NCI-H2227 (cell line): ENCODE data around the gene MAD2L1.

Experiments
- DNase-seq: peaks from one replicate; lab custom pipeline; 2025; ENCODE audit not compliant: unreplicated experiment; lab: John Stamatoyannopoulos, UW

The MAD2L1 gene

GRCh38 chr4:120059036-120059435 is 7.6 kb downstream of the MAD2L1 start:
- no peak for DNase-seq

DNA sequence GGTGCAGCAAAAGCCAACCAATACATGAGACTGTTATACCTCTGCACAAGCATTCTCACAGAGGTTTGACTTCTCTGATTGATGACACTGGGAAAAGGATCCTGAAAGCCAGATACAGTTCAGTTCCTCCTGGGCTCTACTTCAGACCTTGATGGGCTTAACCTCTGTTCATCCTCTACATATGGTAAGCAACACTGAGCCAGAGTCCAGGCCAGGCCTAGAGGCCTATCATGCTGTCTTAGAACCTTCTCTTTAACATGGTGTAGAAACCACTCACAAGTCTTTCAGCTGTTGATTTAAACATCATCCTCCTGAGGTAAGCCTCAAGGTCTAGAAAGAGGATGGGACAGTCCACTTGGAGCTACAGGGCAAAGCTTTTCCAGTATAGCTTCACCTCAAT is 9.2 kb downstream of the MAD2L1 start:
- DNase-seq, result no peak

- DNase-seq, result no peak
Observed at GRCh38 chr4:120056246-120056645, 10.4 kb downstream of the MAD2L1 start.

GRCh38 chr4:120055795-120056194 is 10.9 kb downstream of the MAD2L1 start:
- no peak for DNase-seq

DNA sequence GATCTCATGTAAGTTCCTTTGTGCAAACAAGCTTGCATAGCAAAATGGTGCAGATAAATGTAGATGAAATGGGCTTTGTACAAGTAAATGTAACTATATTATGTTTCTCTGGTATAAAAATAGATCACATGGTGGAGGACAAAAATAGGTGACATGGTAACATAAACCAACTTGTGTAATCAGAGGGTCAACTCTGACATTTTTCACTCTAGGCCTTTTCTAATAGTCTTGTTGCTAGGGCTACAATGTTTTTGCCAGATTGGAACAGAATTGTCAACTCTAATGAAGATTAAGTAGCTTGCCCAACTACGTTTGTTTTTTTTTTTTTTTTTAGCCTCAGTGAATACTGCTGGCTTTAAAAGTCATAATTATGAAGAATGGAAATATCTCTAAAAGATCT is 11.5 kb downstream of the MAD2L1 start:
- peak; percentile 10 for DNase-seq

- DNase-seq, result no peak
Observed at GRCh38 chr4:120053911-120054310, 12.7 kb downstream of the MAD2L1 start.

- peak; percentile 15 for DNase-seq
Observed at GRCh38 chr4:120052856-120053255, 13.8 kb downstream of the MAD2L1 start.

DNA sequence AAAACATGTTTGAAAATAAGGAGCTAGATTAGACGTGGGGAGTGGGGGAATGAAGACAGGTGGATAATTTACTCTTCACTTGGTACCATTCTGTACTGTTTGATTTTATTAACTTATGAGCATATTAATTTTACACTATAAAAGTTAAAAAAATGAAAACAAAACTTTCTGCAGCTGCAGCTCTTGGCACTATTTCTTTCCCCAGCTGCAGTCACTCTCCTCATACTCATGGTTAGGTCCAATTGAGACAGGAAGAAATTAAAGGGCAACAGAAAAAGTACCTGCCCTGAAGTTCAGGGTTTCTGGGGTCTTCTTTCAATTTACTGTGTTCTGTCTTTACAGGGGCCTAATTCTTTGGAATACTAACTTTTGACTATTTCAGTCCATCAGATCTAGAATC is 15.4 kb downstream of the MAD2L1 start:
- no peak for DNase-seq

- peak; percentile 78 for DNase-seq
Observed at GRCh38 chr4:120049732-120050494, 16.7 kb downstream of the MAD2L1 start.

DNA sequence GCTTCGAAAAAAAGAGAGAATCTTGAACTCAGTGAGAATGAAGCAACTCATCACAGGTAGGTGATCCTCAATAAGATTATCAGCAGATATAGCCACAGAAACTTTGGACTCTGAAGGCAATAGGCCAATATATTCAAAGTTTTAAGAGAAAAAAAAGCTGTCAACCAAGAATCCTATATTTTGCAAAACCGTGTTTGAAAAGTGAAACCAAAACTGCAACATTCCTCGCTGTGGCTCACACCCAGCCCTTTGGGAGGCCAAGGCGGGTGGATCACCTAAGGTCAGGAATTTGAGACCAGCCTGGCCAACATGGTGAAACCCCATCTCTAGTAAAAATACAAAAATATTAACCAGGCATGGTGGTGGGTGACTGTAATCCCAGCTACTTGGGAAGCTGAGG is 22.8 kb downstream of the MAD2L1 start:
- DNase-seq, result no peak

DNA sequence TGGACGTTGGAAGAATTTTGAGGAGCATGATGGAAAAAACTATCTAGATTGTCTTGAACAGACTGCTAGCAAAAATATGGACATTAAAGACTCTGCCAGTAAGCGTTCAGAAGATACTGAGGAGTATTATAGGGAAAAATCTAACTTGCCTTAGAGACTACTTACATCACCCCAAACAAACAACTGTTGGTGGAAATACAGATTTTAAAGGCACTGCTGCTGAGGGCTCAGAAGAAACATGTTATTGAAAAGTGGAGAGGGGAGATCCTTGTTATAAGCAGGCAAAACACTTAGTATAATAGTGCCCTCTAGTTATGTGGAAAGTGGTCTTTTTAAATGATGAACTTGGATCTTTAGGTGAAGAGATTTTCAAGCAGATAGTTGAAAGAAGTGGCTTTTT is 29.2 kb downstream of the MAD2L1 start:
- DNase-seq, result no peak

GRCh38 chr4:120034913-120035312 is 31.7 kb downstream of the MAD2L1 start:
- DNase-seq, result no peak

GRCh38 chr4:120026853-120027252 is 39.8 kb downstream of the MAD2L1 start:
- no peak for DNase-seq

DNA sequence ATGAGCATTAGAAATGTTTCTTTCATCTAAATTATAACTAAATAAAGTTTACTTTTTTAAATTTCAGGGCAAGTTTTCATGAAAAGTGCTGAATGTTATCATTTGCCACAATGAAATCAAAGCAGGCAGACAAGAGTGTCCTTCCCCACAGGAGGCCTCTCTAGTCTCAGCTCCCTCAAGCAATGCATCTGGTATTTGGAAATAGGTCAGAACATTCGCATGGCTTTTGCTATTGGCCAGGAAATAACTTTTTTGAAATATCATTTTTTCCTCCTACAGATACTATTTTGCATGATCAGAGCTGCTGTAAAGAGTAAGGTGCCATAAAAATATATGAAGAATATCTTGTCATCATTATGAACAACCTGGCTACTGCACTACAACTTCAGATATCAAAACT is 41.1 kb downstream of the MAD2L1 start:
- no peak for DNase-seq

- no peak for DNase-seq
Observed at GRCh38 chr4:120018786-120019185, 47.9 kb downstream of the MAD2L1 start.

DNA sequence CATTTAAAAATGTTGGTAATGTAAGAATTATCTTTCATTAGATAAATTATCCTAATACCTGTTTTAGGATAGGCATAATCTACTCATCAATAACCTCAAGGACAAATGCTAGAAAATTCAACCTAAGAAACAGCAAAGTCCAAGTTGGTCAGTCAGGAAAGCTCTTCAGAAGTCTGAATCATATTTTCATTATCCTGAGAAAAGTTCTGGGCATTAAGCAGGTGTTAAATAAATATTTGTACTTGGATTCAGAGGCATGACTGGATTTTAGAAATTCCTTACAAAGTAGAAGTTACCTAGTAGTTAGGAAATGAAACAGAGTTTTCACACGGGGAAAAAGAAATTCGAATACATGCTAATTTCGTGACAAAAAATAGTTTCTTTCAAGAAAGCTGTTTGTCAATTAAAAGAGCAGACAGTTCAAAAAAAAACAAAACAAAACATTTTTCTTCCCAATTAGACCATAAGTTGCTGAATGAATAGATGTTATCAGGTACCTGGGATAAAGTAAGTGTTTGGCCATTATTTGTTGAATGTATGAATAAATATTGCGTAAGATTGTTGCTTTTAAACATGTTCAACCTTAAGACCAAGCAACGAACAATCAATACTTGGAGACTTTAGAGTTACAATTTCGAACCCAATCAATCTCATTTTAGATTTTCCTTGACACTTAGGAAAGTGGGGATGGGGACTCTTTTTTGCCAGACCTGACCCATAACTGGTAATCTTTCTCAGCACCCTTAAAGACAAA is 48.5 kb downstream of the MAD2L1 start:
- no peak for DNase-seq

DNA sequence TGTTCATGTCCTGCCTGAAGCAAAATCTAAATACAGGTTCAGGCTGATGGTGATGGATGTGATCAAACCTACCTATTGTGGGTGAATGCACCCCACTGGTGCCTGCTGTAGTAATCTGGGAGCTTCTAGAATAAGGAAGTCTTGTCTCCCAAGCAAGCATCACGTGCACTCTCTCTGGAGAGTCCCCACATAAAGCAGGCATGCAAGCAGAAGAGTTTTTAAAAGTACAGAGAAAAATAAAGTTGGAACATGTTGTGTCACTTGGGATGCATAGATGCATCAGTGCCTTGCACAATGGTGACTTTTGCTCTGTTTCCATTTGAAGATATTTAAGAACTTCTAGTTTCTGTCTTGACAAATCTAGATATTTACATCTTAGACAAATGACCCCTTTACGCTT is 54.9 kb downstream of the MAD2L1 start:
- DNase-seq, result no peak

DNA sequence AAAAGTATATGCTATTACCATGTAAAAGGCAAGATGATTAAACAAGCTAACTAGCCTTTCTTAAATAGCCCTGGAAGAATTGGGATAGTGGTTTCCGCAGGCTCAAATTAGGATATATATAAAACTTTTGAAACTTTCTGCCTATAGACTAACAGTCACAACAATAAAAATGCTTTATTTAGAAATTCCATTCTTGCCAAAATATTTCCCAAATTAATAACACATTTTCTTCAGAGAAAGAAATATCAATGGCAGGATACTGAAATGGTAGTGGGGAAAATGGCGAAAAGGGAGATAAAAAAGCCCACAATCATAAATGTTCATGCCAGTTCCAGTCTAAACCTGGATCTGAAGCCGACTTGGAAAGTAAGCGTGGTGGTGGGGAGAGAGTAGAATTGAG is 56.0 kb downstream of the MAD2L1 start:
- DNase-seq, result no peak

- DNase-seq, result no peak
Observed at GRCh38 chr4:120009731-120010130, 56.9 kb downstream of the MAD2L1 start.

GRCh38 chr4:120008957-120009356 is 57.7 kb downstream of the MAD2L1 start:
- DNase-seq, result no peak

GRCh38 chr4:120007896-120008436 is 58.7 kb downstream of the MAD2L1 start:
- no peak for DNase-seq

GRCh38 chr4:120007191-120007871 is 59.3 kb downstream of the MAD2L1 start:
- DNase-seq, result no peak
